ENCODE data around the gene CXCR2. TPM values are rescaled to one million over a fixed set of nuclear protein-coding genes. Genes with fewer than 3 reads are reported as not detected.

Gene CXCR2
- total and polyA plus RNA-seq, 11 donors: 0.11 to 2.0 (median 0.51) TPM

- Histone ChIP-seq H3K36me3 (no peaks in the 10 kb centered on the region), H3K27me3 (peaks cover 0 to 8% (median 0%) of the 10 kb centered on the region in 9 donors), H3K9me3 (peaks cover 0 to 30% (median 12%) of the 10 kb centered on the region in 12 donors), H3K4me3 (peak overlapping the region in 1 of 12 donors; percentile 25), H3K4me1 (peaks cover 0 to 14% (median 1%) of the 10 kb centered on the region in 12 donors), H3K27ac (peak overlapping the region in 1 of 12 donors; percentile 55)
- DNase-seq (no peak), ATAC-seq (peak; percentile 68 to 87 (median 76))
- intact Hi-C loops (cut with DNase I): no loop called here
- TF ChIP-seq POLR2A (IDR thresholded peaks at IDR 0.05): no peak
- no peak for TF ChIP-seq CTCF (IDR thresholded peaks at IDR 0.05)
- 15 to 25% (median 19%) methylated on average over 4 of the region's 4 CpGs for WGBS, 4 donors
Measured at GRCh38 chr2:218125095-218125494, 733 bp upstream of the CXCR2 start.

DNA sequence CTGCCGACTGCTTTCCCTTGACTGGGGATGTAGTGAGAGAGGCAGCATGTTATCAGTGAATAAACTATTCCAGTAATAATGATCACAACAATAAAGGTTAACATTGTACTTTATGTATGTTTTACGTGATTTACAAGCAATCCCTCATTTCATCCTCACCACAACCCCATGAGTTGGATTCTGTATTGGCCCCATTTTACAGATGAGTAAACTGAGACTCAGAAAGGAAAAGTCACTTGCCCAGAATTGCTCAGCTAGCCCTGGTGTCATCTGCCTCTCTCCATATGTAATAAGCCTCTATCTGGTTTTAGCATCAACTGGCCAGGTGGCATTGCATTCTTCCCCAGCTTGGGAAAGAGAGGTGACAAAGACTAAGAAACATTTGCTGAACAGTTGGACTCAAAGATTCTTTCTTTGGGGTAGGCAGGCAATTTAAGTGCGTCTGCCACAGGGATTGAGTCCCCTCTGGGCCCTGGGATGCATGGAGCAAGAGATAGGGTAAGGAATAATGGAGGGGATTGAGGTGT is 2.2 kb downstream of the CXCR2 start:
- Histone ChIP-seq H3K9me3 (peaks cover 0 to 3% (median 0%) of the 10 kb centered on the region in 12 donors), H3K4me1 (peaks cover 0 to 14% (median 1%) of the 10 kb centered on the region in 12 donors), H3K36me3 (no peaks in the 10 kb centered on the region), H3K4me3 (no peak overlapping the region), H3K27ac (no peak overlapping the region), H3K27me3 (peaks cover 0 to 8% (median 0%) of the 10 kb centered on the region in 9 donors)
- 77 to 90% (median 85%) methylated on average over 3 of the region's 3 CpGs for WGBS, 4 donors
- no peak for TF ChIP-seq POLR2A (IDR thresholded peaks at IDR 0.05)
- no peak for TF ChIP-seq CTCF (IDR thresholded peaks at IDR 0.05)
- intact Hi-C loops (cut with DNase I): no loop called here
- no peak for DNase-seq
- no peak for ATAC-seq

DNA sequence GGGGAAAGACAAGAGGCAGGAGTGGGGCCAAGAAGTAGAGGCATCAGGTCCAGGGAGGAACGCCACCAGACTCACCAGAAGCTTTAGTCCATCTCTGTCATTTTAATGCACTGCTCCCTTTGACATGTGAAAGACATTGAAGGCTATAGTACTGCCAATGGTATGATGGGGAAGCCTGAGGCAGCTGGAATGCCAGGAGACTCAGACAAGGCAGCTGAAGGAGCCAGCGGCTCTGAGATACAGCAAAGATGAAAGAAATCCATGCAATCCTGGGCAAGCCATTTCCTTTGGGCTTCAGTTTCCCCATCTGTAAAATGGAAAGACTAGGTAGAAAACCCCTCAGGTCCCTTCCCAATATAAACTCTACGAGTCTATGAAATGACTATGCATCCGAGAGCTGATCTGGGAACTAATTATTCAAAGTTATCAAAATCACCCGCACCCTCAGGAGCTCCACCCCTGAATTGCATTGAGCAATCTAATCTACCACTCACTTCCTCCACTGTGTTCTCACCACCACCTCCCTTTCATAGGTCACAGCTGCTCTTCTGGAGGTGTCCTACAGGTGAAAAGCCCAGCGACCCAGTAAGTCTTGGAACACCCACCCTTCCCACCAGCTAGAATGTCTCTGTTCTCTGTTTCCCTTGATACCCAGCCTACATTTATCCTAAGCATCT is 3.1 kb downstream of the CXCR2 start:
- intact Hi-C loops (cut with DNase I): no loop called here
- Histone ChIP-seq H3K9me3 (no peaks in the 10 kb centered on the region), H3K36me3 (no peaks in the 10 kb centered on the region), H3K27ac (no peak overlapping the region), H3K4me3 (no peak overlapping the region), H3K4me1 (peaks cover 0 to 14% (median 1%) of the 10 kb centered on the region in 12 donors), H3K27me3 (peaks cover 0 to 8% (median 0%) of the 10 kb centered on the region in 9 donors)
- 69 to 81% (median 71%) methylated on average over 6 of the region's 6 CpGs for WGBS, 4 donors
- DNase-seq (no peak), ATAC-seq (no peak)
- TF ChIP-seq CTCF (IDR thresholded peaks at IDR 0.05) (no peak), POLR2A (IDR thresholded peaks at IDR 0.05) (no peak)

- Histone ChIP-seq H3K36me3 (no peaks in the 10 kb centered on the region), H3K4me3 (no peak overlapping the region), H3K4me1 (peaks cover 0 to 13% (median 1%) of the 10 kb centered on the region in 12 donors), H3K9me3 (no peaks in the 10 kb centered on the region), H3K27ac (no peak overlapping the region), H3K27me3 (peaks cover 0 to 8% (median 0%) of the 10 kb centered on the region in 9 donors)
- no peak for ATAC-seq
- no peak for DNase-seq
- TF ChIP-seq CTCF (IDR thresholded peaks at IDR 0.05): no peak
- TF ChIP-seq POLR2A (IDR thresholded peaks at IDR 0.05): no peak
- 77 to 87% (median 83%) methylated on average over 6 of the region's 6 CpGs for WGBS, 4 donors
- intact Hi-C loops (cut with DNase I): no loop called here
Measured at GRCh38 chr2:218129458-218130135, 3.8 kb downstream of the CXCR2 start.

Measured in heart left ventricle (tissue), 16 donors.